ENCODE measurements around the gene SPSB3.

The SPSB3 gene

DNA sequence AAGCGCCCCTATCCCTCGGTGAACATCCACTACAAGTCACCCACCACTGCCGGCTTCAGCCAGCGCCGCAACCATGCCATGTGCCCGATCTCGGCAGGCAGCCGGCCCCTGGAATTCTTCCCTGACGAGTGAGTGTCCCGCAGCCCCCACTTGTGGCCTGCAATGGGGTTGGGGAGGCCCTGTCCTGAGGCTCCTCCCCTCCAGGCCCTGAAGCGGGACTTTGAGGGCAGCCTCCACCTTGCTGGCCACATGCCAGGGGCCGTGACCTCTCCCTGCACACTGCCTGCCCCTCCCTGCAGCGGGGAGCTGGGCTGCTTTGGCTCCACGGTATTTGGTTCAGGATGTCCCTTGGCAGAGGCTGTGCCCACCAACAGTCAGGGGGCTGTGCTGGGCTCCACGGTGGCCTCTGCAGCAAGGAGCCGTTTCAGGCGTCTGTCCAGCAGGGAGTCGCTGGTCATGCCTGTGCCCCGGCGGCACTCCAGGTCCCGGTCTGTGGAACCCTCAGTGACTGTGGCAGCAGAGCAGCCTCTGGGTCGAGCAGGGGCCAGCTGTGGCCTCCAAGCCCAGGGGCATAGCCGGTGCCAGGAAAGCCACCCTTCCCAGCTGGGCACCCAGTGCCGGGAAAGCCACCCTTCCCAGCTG lies 19.4 kb downstream of the SPSB3 start:
- no peak for FAIRE-seq
- DNase-seq (ENCODE audit: insufficient read length, low spot score): no peak
- TF ChIP-seq POLR2A (IDR thresholded peaks at IDR 0.05; ENCODE audit: low read depth, low read length): no peak

GRCh38 chr16:1762196-1762878 lies 20.0 kb downstream of the SPSB3 start:
- FAIRE-seq (no peak), DNase-seq (ENCODE audit: insufficient read length, low spot score) (no peak)
- TF ChIP-seq POLR2A (IDR thresholded peaks at IDR 0.05; ENCODE audit: low read depth, low read length): no peak

DNA sequence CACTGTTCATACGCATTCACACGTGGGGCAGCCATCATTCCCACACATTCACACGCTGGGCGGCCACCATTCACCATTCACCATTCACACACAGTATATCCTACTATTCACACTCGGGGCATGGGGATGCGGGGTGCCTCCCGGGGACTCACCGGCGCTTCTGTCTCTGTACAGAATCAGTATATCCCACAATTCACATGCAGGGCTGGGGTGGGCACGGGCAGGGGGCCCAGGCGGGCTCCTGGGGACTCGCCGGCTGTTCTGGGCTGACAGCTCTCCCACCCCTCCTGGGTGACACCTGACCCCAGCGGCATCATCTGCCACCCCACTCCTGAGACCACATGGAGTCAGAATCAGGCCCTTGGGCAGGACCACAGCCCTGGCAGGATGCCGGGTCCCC lies 20.6 kb downstream of the SPSB3 start:
- FAIRE-seq: no peak

DNA sequence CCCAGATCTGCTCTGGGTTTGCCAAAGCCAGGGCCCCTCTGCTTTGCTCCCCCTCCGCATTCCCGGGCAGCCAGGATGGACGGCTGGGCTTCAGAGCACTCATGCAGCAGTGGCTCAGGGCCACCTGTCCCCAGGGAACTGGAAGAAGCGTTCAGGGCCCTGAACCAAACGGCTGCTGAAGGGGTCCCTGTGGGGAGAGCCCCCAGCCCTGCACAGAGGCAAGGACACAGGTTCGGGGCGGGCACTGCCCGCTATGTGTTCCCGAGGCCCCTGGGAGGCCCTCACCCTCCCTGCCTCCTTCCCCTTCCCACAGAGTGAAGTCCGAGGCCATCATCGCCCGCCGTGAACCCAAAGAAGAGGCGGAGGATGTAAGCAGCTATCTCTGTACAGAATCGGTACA lies 21.5 kb downstream of the SPSB3 start:
- TF ChIP-seq POLR2A (IDR thresholded peaks at IDR 0.05; ENCODE audit: low read depth, low read length): no peak
- FAIRE-seq (no peak), DNase-seq (ENCODE audit: insufficient read length, low spot score) (no peak)

More for the DNA sequence above, 20.6 kb downstream of the SPSB3 start:
- no peak for DNase-seq (ENCODE audit: insufficient read length, low spot score)
- TF ChIP-seq POLR2A (IDR thresholded peaks at IDR 0.05; ENCODE audit: low read depth, low read length): no peak

DNA sequence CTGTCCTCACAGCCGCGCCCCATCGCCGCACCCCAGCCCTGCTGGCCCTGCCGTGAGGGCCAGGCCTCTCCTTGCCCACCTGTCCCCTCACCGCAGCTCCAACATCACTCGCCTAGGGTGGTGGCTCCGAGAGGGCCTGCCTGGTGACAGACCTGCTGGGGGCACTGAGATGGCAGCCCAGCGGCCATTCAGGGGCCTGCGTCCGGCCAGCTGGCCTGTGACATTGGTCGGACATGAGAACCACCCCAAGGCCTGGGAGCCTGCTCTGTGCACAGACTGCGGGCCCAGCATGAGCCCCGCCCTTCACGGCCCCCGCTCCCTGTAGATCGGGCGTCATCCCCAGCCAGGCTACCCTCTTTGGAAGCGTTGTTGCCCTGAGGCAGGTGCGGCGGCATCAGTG lies 22.9 kb downstream of the SPSB3 start:
- TF ChIP-seq POLR2A (IDR thresholded peaks at IDR 0.05; ENCODE audit: low read depth, low read length): no peak
- DNase-seq (ENCODE audit: insufficient read length, low spot score) (no peak), FAIRE-seq (no peak)

DNA sequence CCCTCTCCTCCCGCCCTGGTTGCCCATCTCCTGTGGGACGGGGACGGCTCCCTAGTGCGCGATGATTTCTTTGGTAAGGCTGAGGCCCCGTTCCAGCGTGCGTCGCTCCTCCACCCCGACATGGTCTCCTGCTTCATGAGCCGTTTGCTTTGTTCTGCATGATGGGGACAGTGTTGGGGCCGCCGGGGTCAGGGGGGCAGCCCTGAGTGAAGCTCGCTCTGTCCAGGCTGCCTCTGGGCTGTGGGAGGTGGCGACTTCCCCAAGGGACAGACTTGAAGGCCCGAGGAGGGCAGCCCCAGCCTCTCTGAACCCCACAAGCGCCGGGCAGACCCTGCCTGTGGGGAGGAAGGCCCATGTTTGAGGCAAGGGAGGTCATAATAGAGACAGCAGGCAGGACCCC lies 23.4 kb downstream of the SPSB3 start:
- FAIRE-seq: no peak
- DNase-seq (ENCODE audit: insufficient read length, low spot score): no peak
- TF ChIP-seq POLR2A (IDR thresholded peaks at IDR 0.05; ENCODE audit: low read depth, low read length): no peak

- DNase-seq (ENCODE audit: insufficient read length, low spot score) (no peak), FAIRE-seq (no peak)
- TF ChIP-seq POLR2A (IDR thresholded peaks at IDR 0.05; ENCODE audit: low read depth, low read length): no peak
Observed at GRCh38 chr16:1757714-1758461, 24.5 kb downstream of the SPSB3 start.

DNA sequence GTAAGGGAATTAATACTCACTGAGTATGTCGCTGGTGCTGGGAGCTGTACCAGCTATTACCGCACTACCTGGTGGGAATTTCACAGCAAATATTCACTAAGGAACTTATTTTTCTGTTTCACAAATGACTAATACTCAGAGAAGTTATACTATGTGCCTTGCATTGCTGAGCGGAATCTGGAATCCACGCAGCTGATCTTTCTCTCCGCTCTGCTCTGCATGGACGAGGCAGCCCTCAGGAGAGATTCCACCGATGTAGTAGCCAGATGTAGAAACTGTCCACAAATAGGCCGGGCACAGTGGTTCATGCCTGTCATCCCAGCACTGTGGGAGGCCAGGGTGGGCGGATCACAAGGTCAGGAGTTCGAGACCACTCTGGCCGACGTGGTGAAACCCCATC lies 28.2 kb downstream of the SPSB3 start:
- no peak for TF ChIP-seq POLR2A (IDR thresholded peaks at IDR 0.05; ENCODE audit: low read depth, low read length)
- DNase-seq (ENCODE audit: insufficient read length, low spot score) (no peak), FAIRE-seq (no peak)

- no peak for TF ChIP-seq POLR2A (IDR thresholded peaks at IDR 0.05; ENCODE audit: low read depth, low read length)
- DNase-seq (ENCODE audit: insufficient read length, low spot score) (no peak), FAIRE-seq (no peak)
Observed at GRCh38 chr16:1752853-1753252, 29.5 kb downstream of the SPSB3 start.

- FAIRE-seq (no peak), DNase-seq (ENCODE audit: insufficient read length, low spot score) (no peak)
- no peak for TF ChIP-seq POLR2A (IDR thresholded peaks at IDR 0.05; ENCODE audit: low read depth, low read length)
Observed at GRCh38 chr16:1751946-1752345, 30.4 kb downstream of the SPSB3 start.

DNA sequence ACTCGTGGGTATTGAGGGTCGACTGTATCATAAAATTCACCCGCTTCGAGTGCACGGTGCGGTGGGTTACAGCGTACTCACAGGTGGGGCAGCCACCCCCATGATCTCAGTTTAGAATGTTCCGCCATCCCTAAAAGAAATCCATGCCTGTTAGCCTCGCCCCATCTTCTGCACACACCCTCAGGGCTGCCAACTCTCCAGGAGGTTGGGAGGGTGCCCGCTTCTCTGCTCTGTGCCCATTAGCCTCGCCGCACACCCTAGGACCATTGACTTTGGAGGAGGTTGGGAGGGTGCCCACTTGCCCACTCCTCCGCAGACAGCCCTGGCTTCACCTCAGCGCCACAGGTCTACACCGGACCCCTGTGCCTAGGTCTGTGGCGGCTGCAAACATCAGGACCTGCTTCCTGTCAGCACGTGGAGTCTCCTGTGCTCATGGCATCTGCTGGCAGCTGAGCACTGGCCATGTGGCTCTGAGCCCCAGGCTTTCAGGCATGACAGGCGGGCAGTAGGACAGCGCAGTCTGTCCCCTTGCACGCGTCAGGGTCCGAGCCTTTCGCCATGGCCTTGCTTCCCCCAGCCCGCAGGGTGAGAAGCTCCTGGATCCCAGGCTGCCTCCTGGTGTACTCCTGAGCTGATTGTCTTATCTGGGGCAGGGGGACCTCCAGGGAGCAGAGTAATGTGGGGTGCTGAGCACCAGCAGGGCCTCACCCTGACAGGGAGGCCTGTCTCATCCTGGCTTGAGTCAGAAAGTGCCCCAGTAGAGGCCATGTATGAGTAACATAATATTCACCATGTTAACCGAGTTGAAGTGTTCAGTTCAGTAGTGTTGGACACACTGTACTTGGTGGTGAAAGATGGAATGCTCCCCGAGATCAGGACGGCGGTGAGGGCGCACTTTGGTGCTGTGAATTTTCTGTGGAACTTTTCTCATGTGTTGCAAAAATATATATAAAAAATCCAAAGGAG lies 32.9 kb downstream of the SPSB3 start:
- TF ChIP-seq POLR2A (IDR thresholded peaks at IDR 0.05; ENCODE audit: low read depth, low read length): no peak
- FAIRE-seq: no peak
- peak; percentile 60 for DNase-seq (ENCODE audit: insufficient read length, low spot score)

GRCh38 chr16:1747934-1748333 lies 34.4 kb downstream of the SPSB3 start:
- FAIRE-seq (no peak), DNase-seq (ENCODE audit: insufficient read length, low spot score) (no peak)
- no peak for TF ChIP-seq POLR2A (IDR thresholded peaks at IDR 0.05; ENCODE audit: low read depth, low read length)

DNA sequence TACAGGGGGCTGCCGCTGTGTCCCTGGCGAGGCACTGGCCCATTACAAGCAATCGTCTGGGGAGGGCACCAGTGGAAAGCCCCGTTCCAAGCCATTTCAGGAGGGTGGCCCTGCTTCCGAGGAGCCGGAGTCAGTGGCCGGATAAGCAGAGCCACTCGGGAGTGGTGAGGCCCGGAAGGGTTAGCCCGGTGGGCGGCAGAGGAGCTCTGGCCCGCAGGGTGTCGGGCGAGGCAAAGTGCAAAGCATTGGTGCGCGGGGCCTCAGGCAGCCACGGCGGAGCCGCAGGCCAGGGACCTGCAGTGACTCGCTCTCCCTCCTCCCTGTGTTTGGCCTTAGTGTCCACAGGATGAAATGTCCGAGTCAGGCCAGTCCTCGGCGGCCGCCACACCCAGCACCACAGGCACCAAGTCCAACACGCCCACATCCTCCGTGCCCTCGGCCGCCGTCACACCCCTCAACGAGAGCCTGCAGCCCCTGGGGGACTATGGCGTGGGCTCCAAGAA lies 35.6 kb downstream of the SPSB3 start:
- TF ChIP-seq POLR2A (IDR thresholded peaks at IDR 0.05; ENCODE audit: low read depth, low read length): 0 out of 2 replicates have a peak, but pooled peaks have one; percentile 29
- peak; percentile 56 for DNase-seq (ENCODE audit: insufficient read length, low spot score)
- FAIRE-seq: no peak
